Naive B cell (primary cell): ENCODE results near the gene C1orf87. TPM values are rescaled to one million over a fixed set of nuclear protein-coding genes. Genes with fewer than 3 reads are reported as not detected.

Source experiments
- ATAC-seq, 2 donors: fragments of 150-1000 bp; cut with Tn5 transposase; 2 replicates each; pipeline ENCODE4 v1.10.0; 2021; ENCODE audit warnings: low read depth in 2 of 2, mild to moderate bottlenecking in 2 of 2, moderate library complexity in 2 of 2
- DNase-seq: peaks from one replicate; pipeline ENCODE4 v3.0.0; 2022
- H3K27ac Mint-ChIP-seq, 6 donors: one replicate each; pipeline ENCODE4 v1.8.0; 2020 to 2022; ENCODE audit warnings: mild to moderate bottlenecking in 6 of 6, mixed read lengths in 6 of 6, moderate library complexity in 5 of 6, inconsistent platforms in 2 of 6
- H3K27me3 Mint-ChIP-seq, 3 donors: one replicate each; pipeline ENCODE4 v1.8.0; 2021 to 2022; ENCODE audit warnings: mixed read lengths in 3 of 3, mild to moderate bottlenecking in 1 of 3
- H3K36me3 Mint-ChIP-seq, 2 donors: one replicate each; pipeline ENCODE4 v1.8.0; 2020 to 2022; ENCODE audit warnings: mixed read lengths in 2 of 2, inconsistent platforms in 1 of 2, mild to moderate bottlenecking in 1 of 2
- H3K4me1 Mint-ChIP-seq, 3 donors: one replicate each; pipeline ENCODE4 v1.8.0; 2020 to 2022; ENCODE audit warnings: mixed read lengths in 3 of 3, inconsistent platforms in 1 of 3, mild to moderate bottlenecking in 1 of 3, moderate library complexity in 1 of 3
- H3K4me3 Mint-ChIP-seq, 8 donors: one replicate each; pipeline ENCODE4 v1.8.0; 2020 to 2022; ENCODE audit warnings: mild to moderate bottlenecking in 8 of 8, mixed read lengths in 8 of 8, moderate library complexity in 8 of 8, inconsistent platforms in 2 of 8
- H3K9me3 Mint-ChIP-seq, 7 donors: one replicate each; pipeline ENCODE4 v1.8.0; 2020 to 2022; ENCODE audit warnings: mixed read lengths in 7 of 7, mild to moderate bottlenecking in 5 of 7, inconsistent platforms in 2 of 7, moderate library complexity in 1 of 7
- polyA plus RNA-seq, 6 donors: library from polyadenylated mRNA; unstranded; fragments of 300-500 nt; fragmentation: Illumina TruSeq; gene quantifications; one replicate each; pipeline ENCODE4 v1.2.3, GENCODE V29; 2021; ENCODE audit warnings: low read depth in 6 of 6

C1orf87 gene, protein sequence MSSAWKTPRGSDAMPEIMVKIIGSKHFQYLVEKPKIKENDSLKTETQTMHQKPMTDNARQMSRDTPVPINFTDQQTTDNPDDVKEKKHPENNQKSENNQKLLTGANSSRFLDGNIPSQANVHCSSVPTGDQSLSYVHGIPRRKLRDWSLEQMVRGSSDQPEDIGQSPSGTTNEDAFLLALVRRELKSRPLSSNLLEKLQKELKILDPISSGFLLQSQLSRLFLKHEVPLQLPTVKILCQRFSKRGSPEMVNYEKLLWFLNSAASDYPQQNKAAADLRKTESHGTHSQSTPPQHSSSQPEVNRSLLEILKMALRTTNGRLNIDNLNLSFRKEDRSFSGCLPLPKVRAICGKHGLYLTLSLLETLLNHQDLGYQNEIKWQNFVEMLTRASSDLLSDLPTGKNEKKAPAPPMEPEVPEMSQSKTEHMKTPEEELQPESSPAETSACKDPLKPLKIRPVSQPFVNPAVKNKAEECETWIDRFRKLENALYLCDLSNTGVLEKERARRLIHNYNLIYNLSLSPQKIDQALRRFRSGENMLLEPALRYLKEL
- polyA plus RNA-seq = not detected

DNA sequence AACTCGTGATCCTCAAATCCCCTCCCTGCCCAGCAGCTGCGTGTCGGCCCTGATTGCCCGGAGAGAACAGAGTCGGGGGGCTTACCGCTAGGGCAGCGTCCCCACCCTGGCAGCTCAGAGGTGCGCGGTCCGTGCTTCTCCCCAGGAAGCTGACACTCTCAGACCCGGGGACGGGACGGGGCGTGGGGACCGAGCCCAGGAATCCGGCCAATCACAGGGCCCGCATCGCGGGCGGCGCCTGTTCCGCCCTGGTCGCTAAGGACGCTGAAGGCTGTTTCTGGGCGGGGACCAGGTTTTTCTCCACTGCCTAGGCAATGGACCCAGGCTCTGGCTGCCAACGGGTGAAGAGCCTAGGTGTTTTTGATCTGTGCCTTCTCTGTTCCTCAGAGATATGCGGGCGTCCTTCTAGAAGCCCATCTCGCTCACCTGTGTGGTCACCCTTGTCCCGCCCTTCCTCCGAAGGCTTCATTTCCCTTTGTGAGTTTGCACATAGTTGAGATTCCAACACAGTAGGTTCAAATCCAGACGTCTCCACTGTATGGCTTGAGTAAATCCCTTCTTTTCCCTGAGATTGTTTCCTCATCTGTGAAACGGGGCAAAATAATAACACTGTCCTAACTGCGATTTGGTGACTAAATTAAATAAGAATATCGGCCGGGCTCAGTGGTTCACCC is at the start of gene C1orf87:
TSS of gene C1orf87 (minus strand) at position 166 of the 674 bp plus-strand sequence. CDS start 1,127 bp downstream, outside the sequence.
- Mint-ChIP-seq H3K4me1 (no peaks in the 10 kb centered on the region), H3K36me3 (no peaks in the 10 kb centered on the region), H3K4me3 (no peak within 1 kb of the TSS), H3K9me3 (peaks cover 0 to 6% (median 0%) of the 10 kb centered on the region in 7 donors), H3K27ac (no peak within 1 kb of the TSS), H3K27me3 (peaks cover 49 to 58% (median 51%) of the 10 kb centered on the region in 3 donors)
- ATAC-seq (no peak), DNase-seq (no peak)

DNA sequence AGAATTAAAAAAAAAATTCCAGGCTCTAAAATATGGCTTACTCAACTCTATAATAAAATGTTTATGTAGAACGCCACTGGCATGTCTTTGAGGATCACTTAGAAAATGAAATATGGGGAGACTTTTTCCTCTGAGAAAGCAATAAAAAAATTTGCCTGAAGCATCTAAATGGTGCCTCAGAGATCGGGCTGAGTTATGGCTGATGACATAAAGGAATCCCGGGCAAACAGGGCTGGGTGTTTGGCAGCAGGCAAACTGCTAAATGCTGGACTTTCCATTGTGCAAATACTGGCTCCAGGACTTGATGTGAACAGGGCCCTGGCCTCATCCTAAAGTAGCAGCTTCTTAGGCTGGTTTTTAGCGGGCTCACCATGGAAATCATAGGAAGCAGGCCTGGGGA is 44.5 kb upstream of the C1orf87 start:
- ATAC-seq (no peak), DNase-seq (no peak)
- peaks cover 0 to 2% (median 0%) of the 10 kb centered on the region in 7 donors for H3K9me3 Mint-ChIP-seq
- H3K27me3 Mint-ChIP-seq = peaks cover 0 to 4% (median 0%) of the 10 kb centered on the region in 3 donors
- H3K27ac Mint-ChIP-seq = no peak overlapping the region
- no peak overlapping the region for H3K4me3 Mint-ChIP-seq
- no peaks in the 10 kb centered on the region for H3K36me3 Mint-ChIP-seq
- no peaks in the 10 kb centered on the region for H3K4me1 Mint-ChIP-seq

DNA sequence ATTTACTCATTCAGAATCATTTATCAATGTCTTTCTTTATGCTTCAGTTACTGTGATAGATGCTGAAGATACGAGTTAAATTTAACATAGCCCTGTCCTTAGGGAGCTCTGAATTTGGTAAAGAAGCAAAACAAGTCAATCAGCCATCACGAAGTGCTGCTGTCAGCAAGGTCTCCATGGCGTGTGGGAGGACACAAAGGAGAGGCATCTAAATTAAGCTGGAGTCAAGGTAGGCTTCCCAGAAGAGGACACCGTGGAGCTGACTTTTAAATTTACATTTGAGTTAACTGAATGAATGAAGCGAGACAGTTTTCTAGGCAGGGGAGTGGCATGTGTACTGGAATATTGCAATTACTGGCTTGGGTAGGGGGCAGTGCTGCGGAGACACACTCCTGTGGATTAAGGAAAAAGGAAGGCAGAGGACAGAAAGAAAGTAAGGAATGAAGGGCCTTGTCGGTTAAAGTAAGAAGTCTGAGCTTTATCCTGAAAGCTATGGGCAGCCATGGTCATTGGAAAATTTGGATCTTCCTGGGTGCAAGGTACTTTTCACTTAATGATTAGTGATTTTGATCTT is 41.3 kb upstream of the C1orf87 start:
- Mint-ChIP-seq H3K36me3 (no peaks in the 10 kb centered on the region), H3K27me3 (peaks cover 0 to 3% (median 0%) of the 10 kb centered on the region in 3 donors), H3K4me1 (no peaks in the 10 kb centered on the region), H3K4me3 (no peak overlapping the region), H3K9me3 (peaks cover 0 to 4% (median 0%) of the 10 kb centered on the region in 7 donors), H3K27ac (no peak overlapping the region)
- no peak for ATAC-seq
- DNase-seq = no peak

DNA sequence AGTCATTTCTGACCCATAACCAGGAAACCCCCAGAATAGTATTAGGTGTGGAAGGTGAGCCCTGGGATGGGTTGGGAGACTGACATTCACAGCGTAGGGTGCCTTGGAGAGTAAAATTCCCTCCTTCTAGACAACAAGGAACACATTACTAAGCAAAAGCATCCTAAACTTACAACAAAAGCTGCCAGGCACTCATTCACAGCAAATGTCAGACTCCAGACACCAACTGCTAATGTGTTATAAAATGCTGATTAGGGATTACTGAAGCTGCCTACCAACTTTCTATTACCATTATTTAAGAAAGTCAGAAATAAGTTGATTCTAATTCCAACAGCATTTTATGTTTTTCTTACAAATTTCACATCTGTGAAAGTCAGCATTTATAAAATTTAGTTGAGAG is 40.0 kb upstream of the C1orf87 start:
- Mint-ChIP-seq H3K4me3 (no peak overlapping the region), H3K9me3 (peaks cover 0 to 4% (median 0%) of the 10 kb centered on the region in 7 donors), H3K4me1 (no peaks in the 10 kb centered on the region), H3K36me3 (no peaks in the 10 kb centered on the region), H3K27me3 (peaks cover 0 to 3% (median 0%) of the 10 kb centered on the region in 3 donors), H3K27ac (no peak overlapping the region)
- DNase-seq (no peak), ATAC-seq (no peak)

DNA sequence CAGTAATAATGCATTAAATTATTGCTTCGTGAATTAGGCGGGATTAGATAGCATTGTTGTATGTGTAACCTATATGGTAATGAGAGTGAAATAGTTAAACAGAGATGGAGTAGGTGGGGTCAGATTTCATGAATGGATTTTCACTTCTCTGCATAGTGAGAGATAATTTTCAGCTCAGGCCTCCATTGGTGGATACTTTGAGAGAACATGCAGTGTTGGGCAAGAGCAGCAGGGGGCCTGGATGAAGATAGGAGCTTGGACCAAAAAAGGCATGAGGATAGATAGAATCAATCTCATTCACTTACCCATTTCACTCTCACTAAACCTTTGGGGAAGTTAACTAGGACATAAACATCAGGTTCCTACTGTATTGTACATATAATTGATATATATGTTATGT is 39.5 kb upstream of the C1orf87 start:
- Mint-ChIP-seq H3K4me1 (no peaks in the 10 kb centered on the region), H3K27ac (no peak overlapping the region), H3K9me3 (peaks cover 0 to 4% (median 0%) of the 10 kb centered on the region in 7 donors), H3K4me3 (no peak overlapping the region), H3K36me3 (no peaks in the 10 kb centered on the region), H3K27me3 (peaks cover 0 to 3% (median 0%) of the 10 kb centered on the region in 3 donors)
- no peak for ATAC-seq
- no peak for DNase-seq

DNA sequence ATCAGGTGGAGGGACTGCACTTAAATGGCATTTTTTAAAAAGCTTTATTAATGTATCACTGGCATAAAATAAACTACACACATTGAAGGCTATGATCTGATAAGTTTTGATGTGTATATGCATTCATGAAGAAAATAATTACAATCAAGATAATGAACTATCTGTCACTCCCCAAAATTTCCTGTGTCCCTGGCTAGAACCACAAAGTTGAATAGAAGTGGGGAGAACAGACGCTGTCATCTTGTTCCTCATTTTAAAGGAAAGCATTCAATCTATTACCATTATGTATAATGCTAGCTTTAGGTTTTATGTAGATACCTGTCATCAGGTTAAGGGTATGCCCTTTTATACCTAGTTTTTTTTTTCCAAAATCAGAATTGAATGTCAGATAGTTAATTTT is 38.1 kb upstream of the C1orf87 start:
- Mint-ChIP-seq H3K4me3 (no peak overlapping the region), H3K27ac (no peak overlapping the region), H3K36me3 (no peaks in the 10 kb centered on the region), H3K4me1 (no peaks in the 10 kb centered on the region), H3K9me3 (peaks cover 0 to 4% (median 0%) of the 10 kb centered on the region in 7 donors), H3K27me3 (peaks cover 0 to 3% (median 0%) of the 10 kb centered on the region in 3 donors)
- DNase-seq = no peak
- no peak for ATAC-seq

DNA sequence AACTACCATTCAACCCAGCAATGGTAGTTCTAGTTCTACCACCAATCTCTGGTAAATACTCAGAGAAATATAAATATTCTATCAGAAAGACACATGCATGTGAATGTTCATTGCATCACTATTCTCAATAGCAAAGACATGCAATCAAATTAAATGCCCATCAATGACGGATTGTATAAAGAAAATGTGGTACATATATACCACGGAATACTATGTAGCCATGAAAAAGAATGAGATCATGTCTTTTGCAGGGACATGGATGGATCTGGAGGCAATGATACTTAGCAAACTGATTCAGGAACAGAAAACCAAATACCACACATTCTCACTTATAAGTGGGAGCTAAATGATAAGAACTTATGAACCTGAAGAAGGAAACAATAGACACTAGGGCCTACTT is 37.5 kb upstream of the C1orf87 start:
- H3K4me3 Mint-ChIP-seq = no peak overlapping the region
- no peaks in the 10 kb centered on the region for H3K36me3 Mint-ChIP-seq
- ATAC-seq (no peak), DNase-seq (no peak)
- no peak overlapping the region for H3K27ac Mint-ChIP-seq
- peaks cover 0 to 4% (median 0%) of the 10 kb centered on the region in 7 donors for H3K9me3 Mint-ChIP-seq
- peaks cover 0 to 3% (median 0%) of the 10 kb centered on the region in 3 donors for H3K27me3 Mint-ChIP-seq
- no peaks in the 10 kb centered on the region for H3K4me1 Mint-ChIP-seq

DNA sequence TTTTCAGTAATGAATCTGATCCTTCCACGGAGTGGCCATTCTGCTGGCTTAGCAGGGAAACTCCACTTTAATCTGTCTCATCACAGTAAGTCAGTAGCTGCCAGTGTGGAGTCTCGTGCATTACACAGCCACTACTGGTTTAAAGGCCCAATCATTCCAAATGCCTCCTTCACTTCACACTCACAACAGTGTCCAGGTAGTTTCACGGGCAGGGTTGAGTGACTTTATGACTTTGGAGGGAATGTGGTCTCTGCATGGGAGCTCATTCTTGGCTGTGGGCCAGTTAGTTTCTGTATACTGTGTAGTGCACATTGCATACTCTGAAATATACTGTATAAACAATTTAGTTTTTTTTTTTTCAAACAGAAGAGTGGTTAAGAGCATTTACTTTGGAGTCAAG is 34.6 kb upstream of the C1orf87 start:
- Mint-ChIP-seq H3K9me3 (peaks cover 0 to 4% (median 0%) of the 10 kb centered on the region in 7 donors), H3K27me3 (peaks cover 0 to 3% (median 0%) of the 10 kb centered on the region in 3 donors), H3K27ac (no peak overlapping the region), H3K4me1 (no peaks in the 10 kb centered on the region), H3K36me3 (no peaks in the 10 kb centered on the region), H3K4me3 (no peak overlapping the region)
- ATAC-seq = no peak
- DNase-seq = no peak

DNA sequence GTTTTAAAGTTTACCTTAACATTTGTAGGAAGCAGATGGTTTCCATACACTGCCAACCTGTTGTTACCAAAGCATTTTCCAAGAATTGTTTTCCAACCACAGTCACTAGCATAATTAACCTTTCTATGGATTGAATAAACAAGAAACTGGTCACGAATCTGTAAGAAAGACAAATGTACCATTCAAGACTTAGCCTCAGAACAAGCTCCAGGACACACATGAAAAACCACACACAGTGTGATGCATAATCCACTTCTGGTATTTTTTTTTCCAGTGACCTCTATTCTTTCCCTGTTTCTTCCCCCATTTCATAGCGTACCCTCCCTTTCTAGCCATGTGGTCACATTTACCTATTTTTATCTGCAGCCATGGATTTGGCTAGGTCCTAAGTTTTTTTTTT is 29.6 kb upstream of the C1orf87 start:
- Mint-ChIP-seq H3K4me3 (no peak overlapping the region), H3K9me3 (no peaks in the 10 kb centered on the region), H3K27me3 (no peaks in the 10 kb centered on the region), H3K27ac (no peak overlapping the region), H3K36me3 (no peaks in the 10 kb centered on the region), H3K4me1 (no peaks in the 10 kb centered on the region)
- DNase-seq (no peak), ATAC-seq (no peak)

DNA sequence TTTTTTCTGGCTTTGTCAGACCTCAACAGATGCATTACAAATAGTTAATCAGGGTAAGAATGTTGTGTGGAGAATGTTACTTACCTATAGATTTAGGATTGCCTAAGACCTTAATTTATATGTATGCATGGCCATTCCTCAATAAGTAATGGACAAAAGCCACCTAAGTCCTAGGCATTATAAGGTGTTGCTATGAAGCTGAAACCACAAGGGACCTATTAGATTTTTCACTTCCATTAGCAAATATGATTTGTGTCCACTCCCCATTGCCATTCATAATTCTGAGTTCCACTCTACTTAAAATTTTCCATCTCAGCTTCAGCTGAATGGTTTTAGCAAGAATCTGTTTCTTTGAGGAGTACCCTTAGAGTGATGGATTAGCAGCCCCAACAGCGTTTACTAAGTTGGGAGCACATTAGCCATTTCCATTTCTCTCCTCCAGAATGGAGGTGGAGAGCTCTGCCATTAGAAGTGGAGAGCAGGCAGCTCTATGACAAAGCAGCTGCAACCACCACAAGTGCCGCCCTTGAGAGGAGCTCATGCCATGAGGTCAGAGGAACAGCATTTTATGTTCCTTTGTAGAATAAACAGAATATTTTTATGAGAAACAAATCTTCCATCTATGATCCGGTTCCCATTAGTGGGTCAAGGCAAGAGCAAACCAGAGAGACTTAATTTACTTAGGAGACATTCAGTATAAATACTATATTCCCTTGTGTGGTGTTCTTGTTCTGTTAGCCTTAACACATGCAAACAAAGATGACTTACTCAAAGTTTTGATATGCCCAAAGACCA is 28.9 kb upstream of the C1orf87 start:
- DNase-seq (no peak), ATAC-seq (no peak)
- Mint-ChIP-seq H3K27me3 (no peaks in the 10 kb centered on the region), H3K4me1 (no peaks in the 10 kb centered on the region), H3K27ac (no peak overlapping the region), H3K9me3 (no peaks in the 10 kb centered on the region), H3K36me3 (no peaks in the 10 kb centered on the region), H3K4me3 (no peak overlapping the region)

DNA sequence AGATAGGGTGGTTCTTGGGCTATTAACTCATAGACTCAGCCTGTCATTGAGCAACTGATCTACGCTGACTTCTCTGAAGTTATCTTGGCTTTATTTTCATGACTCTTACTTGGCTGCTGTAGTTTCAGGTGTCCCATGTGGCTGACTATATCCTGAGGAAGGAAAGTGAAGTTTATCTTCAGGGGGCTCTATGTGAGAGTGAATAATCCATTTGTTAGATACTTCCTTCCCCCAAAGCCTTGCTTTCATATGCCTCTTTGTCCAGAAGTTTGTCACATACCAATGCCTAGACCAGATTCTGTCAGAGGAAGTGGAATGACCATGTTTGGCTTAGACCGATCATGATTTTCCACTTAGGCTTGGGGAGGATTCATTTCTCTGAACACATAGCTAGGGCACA is 27.9 kb upstream of the C1orf87 start:
- Mint-ChIP-seq H3K9me3 (no peaks in the 10 kb centered on the region), H3K27ac (no peak overlapping the region), H3K4me3 (no peak overlapping the region), H3K4me1 (no peaks in the 10 kb centered on the region), H3K27me3 (no peaks in the 10 kb centered on the region), H3K36me3 (no peaks in the 10 kb centered on the region)
- DNase-seq = no peak
- no peak for ATAC-seq

DNA sequence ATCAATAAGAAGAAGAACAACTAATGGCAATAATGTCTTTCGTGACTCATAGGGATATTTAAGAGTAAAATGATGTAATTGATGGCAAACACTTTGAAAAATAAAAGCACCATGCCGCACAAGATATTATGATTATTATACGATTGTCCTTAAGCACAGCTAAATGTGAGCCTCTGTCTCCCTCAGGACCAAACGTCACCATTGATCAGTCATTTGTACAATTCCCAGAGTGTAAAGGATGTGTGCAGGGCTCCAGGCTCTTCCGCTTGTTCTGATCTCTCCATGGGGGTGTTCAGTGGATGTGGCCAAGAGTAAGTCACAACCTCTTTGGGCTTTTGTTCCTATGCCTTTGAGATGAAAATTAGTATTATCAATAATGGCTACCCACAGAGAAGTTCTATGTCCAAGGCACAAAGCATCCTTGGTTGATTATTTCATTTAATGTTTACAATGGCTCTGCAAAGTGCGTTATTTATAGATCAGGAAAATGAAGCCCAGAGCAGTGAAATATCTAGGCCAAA is 17.7 kb upstream of the C1orf87 start:
- H3K27ac Mint-ChIP-seq = no peak overlapping the region
- no peak for ATAC-seq
- DNase-seq = no peak
- no peaks in the 10 kb centered on the region for H3K9me3 Mint-ChIP-seq
- H3K4me1 Mint-ChIP-seq = no peaks in the 10 kb centered on the region
- H3K36me3 Mint-ChIP-seq = no peaks in the 10 kb centered on the region
- no peaks in the 10 kb centered on the region for H3K27me3 Mint-ChIP-seq
- no peak overlapping the region for H3K4me3 Mint-ChIP-seq

DNA sequence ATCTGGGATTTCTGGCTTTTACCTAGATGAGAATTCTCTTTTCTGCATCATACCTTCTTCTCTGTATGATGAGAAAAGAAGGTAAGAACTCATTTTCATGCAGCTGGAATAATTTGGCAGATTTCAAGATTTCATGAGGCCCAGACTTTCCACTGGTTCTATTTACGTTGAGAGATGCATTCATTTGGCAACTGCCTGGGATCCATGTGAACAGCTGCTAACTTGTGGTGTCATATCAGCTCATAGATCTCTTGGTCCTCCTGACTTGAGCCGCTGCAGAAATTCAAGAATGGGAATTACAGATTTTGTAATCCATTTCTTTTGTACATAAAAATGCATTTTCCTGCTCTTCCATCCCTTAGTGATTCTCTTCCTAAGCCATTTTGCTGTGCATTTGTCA is 17.1 kb upstream of the C1orf87 start:
- H3K36me3 Mint-ChIP-seq = no peaks in the 10 kb centered on the region
- H3K27ac Mint-ChIP-seq = no peak overlapping the region
- H3K9me3 Mint-ChIP-seq = no peaks in the 10 kb centered on the region
- H3K4me1 Mint-ChIP-seq = no peaks in the 10 kb centered on the region
- DNase-seq (no peak), ATAC-seq (no peak)
- no peak overlapping the region for H3K4me3 Mint-ChIP-seq
- H3K27me3 Mint-ChIP-seq = no peaks in the 10 kb centered on the region
